Endothelial cell (in vitro differentiated cells): ENCODE results near the gene AGPAT2. TPM values are rescaled to one million over a fixed set of nuclear protein-coding genes. Genes with fewer than 3 reads are reported as not detected.

Experiments used
- DNase-seq: peaks from one replicate; pipeline ENCODE4 v3.0.0; 2021; ENCODE audit warnings: low spot score
- H3K27ac Mint-ChIP-seq: one replicate; pipeline ENCODE4 v1.8.0; 2021; ENCODE audit warnings: mixed read lengths, inconsistent platforms; ENCODE audit not compliant: unreplicated experiment
- H3K27me3 Mint-ChIP-seq: one replicate; pipeline ENCODE4 v1.8.0; 2021; ENCODE audit warnings: mild to moderate bottlenecking, moderate library complexity, mixed read lengths, inconsistent platforms; ENCODE audit not compliant: unreplicated experiment
- H3K36me3 Mint-ChIP-seq: one replicate; pipeline ENCODE4 v1.8.0; 2021; ENCODE audit warnings: mild to moderate bottlenecking, low read depth, mixed read lengths, inconsistent platforms; ENCODE audit not compliant: unreplicated experiment
- H3K4me1 Mint-ChIP-seq: one replicate; pipeline ENCODE4 v1.8.0; 2021; ENCODE audit warnings: mild to moderate bottlenecking, mixed read lengths, inconsistent platforms; ENCODE audit not compliant: unreplicated experiment
- H3K4me3 Mint-ChIP-seq: one replicate; pipeline ENCODE4 v1.8.0; 2021; ENCODE audit warnings: mild to moderate bottlenecking, mixed read lengths, inconsistent platforms; ENCODE audit not compliant: unreplicated experiment
- H3K9me3 Mint-ChIP-seq: one replicate; pipeline ENCODE4 v1.8.0; 2021; ENCODE audit warnings: mixed read lengths, inconsistent platforms; ENCODE audit not compliant: unreplicated experiment
- total RNA-seq: library from RNA; stranded (reverse); fragmentation: NEBNext Ultra II Directional; extraction: Animal tissue kit (Norgen Biotek cat#: 25700); gene quantifications from one replicate; pipeline ENCODE4 v1.2.1, GENCODE V29; 2021; ENCODE audit not compliant: unreplicated experiment
- TF ChIP-seq, protein P1 (sequence below): fragments of 200-600 bp; sonication (generic); IDR thresholded peaks from one replicate; pipeline ENCODE4 v1.5.0; 2021; ENCODE audit warnings: antibody characterized with exemption; ENCODE audit not compliant: unreplicated experiment

The AGPAT2 gene
- total RNA-seq, 1 donor from 2014 or later: 38.9 TPM

GRCh38 chr9:136674786-136675349, 12.4 kb downstream of the AGPAT2 start:
- TF ChIP-seq, protein P1, sequence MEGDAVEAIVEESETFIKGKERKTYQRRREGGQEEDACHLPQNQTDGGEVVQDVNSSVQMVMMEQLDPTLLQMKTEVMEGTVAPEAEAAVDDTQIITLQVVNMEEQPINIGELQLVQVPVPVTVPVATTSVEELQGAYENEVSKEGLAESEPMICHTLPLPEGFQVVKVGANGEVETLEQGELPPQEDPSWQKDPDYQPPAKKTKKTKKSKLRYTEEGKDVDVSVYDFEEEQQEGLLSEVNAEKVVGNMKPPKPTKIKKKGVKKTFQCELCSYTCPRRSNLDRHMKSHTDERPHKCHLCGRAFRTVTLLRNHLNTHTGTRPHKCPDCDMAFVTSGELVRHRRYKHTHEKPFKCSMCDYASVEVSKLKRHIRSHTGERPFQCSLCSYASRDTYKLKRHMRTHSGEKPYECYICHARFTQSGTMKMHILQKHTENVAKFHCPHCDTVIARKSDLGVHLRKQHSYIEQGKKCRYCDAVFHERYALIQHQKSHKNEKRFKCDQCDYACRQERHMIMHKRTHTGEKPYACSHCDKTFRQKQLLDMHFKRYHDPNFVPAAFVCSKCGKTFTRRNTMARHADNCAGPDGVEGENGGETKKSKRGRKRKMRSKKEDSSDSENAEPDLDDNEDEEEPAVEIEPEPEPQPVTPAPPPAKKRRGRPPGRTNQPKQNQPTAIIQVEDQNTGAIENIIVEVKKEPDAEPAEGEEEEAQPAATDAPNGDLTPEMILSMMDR: no peak
- Mint-ChIP-seq H3K27me3 (peaks cover 88% of the 10 kb centered on the region), H3K9me3 (peaks cover 4% of the 10 kb centered on the region), H3K27ac (peak overlapping the region; percentile 89), H3K36me3 (peaks cover 33% of the 10 kb centered on the region), H3K4me3 (peak overlapping the region; percentile 86), H3K4me1 (peaks cover 28% of the 10 kb centered on the region)
- peak; percentile 85 for DNase-seq

DNA sequence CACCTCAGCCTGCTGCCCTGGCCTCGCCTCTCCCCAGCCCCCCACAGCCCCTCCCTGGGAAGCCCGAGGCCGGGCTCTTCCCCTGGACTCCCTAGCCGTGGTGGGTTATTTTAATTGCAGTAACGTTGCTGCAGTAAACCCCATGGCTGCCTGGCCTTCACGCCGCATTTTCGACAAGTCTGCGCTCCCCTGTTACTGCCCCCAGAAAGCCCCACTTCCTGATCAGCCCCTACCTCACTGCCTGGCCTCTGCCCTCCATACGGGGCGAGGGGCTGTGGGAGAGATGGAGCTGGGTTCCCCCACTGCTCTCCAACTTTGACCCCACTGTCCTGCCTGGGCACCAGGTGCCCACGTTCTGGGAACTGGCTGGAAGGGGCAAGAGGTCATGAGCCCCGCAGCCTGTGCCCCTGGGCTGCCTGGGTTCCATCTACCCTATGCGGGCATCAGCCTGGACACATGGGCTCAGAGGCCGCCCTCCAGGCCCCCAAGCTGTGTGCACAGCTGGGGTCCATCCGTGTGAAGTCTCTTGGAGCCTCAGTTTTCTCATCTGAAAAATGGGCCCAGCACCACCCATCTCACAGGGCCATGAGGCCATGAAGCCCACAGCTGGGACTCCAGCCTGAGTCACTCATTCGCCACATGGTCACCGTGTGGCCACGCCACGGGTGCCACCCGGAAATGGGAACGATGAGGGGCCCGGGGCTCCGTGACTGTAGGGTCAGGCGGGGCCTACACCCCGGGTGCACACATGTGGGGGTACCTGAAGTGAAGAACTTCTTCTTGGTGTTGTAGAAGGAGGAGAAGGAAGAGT, 13.1 kb downstream of the AGPAT2 start:
- peak; percentile 72 for DNase-seq
- Mint-ChIP-seq H3K4me3 (peak overlapping the region; percentile 86), H3K27me3 (peaks cover 88% of the 10 kb centered on the region), H3K9me3 (peaks cover 4% of the 10 kb centered on the region), H3K27ac (peak overlapping the region; percentile 89), H3K36me3 (peaks cover 27% of the 10 kb centered on the region), H3K4me1 (peaks cover 21% of the 10 kb centered on the region)
- TF ChIP-seq, protein P1: no peak

DNA sequence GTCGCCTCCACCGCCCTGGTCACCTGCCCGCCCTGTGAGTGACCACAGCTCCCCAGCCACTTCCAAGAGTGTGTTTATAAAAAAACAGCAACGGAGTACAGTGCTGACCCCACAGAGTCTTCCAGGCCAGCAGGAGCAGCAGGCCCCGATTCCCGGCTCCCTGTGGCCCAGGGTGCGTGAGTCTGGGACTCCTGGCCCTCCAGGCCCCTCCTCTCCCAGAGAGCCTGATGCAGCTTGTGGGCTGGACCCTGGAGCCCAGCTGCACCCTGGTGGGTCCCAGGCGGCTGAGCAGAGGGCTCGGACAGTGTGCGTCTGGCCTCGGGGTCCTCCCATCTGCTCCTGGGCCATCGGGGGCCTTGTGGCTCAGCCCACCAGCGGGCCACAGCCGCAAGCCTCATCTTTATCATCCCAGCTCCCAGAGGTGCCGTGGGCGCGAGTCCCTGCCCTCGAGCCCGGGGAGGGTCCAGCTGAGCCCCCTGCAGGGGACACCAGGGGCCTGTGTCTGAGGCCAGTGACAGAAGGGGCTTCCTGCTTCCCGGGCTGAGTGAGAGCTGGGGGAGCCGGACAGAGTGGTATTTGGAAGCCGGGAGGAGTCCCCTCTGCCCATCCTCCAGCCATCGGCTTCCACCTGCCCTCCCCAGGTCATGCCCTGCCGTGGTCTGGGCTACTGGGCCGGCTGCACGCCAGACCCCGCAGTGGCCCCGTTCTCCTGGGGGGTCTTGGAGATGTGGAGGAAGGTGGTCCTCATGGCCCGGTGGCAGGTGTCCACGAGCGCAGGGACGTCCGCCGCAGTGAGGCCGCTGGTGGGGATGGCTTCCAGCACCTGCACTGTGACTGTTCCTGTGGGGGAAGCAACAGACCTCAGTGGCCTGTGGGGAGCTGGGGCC, 13.9 kb downstream of the AGPAT2 start:
- Mint-ChIP-seq H3K4me3 (peak overlapping the region; percentile 37), H3K4me1 (peaks cover 18% of the 10 kb centered on the region)
- DNase-seq: peak; percentile 59

GRCh38 chr9:136672431-136673087, 14.7 kb downstream of the AGPAT2 start:
- Mint-ChIP-seq H3K4me1 (peaks cover 22% of the 10 kb centered on the region), H3K27me3 (peaks cover 87% of the 10 kb centered on the region), H3K9me3 (no peaks in the 10 kb centered on the region), H3K4me3 (peak overlapping the region; percentile 37), H3K36me3 (peaks cover 28% of the 10 kb centered on the region), H3K27ac (peak overlapping the region; percentile 89)
- TF ChIP-seq, protein P1: no peak
- no peak for DNase-seq

More for the DNA sequence above, 13.9 kb downstream of the AGPAT2 start:
- no peaks in the 10 kb centered on the region for H3K9me3 Mint-ChIP-seq
- TF ChIP-seq, protein P1: no peak
- H3K27me3 Mint-ChIP-seq: peaks cover 88% of the 10 kb centered on the region
- H3K36me3 Mint-ChIP-seq: peaks cover 25% of the 10 kb centered on the region
- H3K27ac Mint-ChIP-seq: peak overlapping the region; percentile 89
